Measurements from ENCODE around the gene PTPRA.

PTPRA gene

DNA sequence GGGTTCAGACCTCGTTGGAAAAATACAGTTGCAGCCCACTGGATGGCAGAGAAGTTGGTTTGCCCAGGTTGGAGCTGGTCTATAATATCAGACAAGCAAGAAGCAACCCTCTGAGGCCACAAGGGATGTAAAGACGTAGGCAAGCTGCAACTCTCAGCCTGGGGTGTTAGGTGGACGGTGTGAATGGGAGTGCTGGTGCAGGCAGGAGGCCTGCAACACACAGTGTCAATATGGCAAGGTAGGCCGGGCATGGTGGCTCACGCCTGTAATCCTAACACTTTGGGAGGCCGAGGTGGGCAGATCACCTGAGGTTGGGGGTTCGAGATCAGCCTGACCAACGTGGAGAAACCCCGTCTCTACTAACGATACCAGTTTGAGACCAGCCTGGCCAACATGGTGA is 22.2 kb upstream of the PTPRA start:
- no peak for DNase-seq

- DNase-seq = no peak
Measured at GRCh38 chr20:2858591-2858990, 14.7 kb upstream of the PTPRA start.

GRCh38 chr20:2859330-2860121 is 13.8 kb upstream of the PTPRA start:
- DNase-seq = no peak

DNA sequence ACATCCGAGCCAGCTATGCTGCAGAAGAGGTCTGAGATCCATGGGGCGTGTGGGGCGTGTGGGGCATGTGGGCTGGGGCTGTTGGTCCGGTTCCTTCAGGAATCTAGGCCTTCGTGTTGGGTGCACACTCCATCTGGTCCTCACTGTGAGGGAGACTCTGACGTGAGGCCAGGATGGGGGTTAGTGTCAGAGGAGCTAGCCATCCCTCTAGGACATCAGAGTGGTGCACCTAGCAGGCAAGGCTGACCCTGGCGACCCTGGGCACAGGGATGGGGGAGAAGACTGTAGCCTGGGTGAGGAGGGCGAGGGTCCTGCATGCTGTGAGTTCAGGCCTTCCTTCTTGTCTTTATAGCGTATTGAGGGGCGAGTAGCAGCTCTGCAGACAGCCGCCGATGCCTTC is 8.7 kb upstream of the PTPRA start:
- no peak for DNase-seq

- no peak for DNase-seq
Measured at GRCh38 chr20:2865101-2865500, 8.2 kb upstream of the PTPRA start.

GRCh38 chr20:2865630-2866029 is 7.7 kb upstream of the PTPRA start:
- DNase-seq = no peak

DNA sequence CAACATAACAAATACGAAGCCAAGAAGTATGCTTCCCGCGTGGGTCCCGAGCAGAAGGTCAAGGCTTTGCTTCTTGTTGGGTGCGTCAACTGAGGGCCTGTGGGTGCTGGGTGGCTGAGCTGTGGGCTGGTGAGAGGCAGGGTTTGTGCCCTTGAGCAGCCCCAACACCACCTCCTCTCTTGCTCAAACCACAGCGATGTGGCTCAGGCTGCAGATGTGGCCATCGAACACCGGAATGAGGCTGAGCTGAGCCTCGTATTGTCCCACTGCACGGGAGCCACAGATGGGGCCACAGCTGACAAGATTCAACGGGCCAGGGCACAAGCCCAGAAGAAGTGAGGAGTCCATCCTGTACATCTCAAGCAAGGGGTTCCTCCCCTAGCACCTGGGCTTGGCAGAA is 7.0 kb upstream of the PTPRA start:
- DNase-seq = no peak

- no peak for DNase-seq
Measured at GRCh38 chr20:2867081-2867864, 6.0 kb upstream of the PTPRA start.

GRCh38 chr20:2869381-2869780 is 3.9 kb upstream of the PTPRA start:
- DNase-seq = no peak

DNA sequence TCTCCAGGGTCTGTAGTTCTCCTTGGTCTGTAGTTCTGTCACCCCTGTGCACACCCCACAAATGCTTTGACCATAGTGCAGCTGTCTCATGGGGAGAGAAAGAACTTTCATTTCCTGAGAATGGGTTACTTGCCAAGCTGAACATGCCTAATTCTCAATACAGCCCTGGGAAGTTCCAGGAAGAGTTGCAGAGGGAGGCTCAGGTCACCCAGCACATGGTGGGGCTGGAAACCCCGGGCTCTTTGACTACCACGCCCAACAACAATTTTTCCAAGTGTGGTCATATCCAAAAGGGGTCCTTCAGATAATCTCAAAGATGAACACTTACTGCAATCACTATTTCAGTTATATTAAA is 2.2 kb upstream of the PTPRA start:
- no peak for DNase-seq

DNA sequence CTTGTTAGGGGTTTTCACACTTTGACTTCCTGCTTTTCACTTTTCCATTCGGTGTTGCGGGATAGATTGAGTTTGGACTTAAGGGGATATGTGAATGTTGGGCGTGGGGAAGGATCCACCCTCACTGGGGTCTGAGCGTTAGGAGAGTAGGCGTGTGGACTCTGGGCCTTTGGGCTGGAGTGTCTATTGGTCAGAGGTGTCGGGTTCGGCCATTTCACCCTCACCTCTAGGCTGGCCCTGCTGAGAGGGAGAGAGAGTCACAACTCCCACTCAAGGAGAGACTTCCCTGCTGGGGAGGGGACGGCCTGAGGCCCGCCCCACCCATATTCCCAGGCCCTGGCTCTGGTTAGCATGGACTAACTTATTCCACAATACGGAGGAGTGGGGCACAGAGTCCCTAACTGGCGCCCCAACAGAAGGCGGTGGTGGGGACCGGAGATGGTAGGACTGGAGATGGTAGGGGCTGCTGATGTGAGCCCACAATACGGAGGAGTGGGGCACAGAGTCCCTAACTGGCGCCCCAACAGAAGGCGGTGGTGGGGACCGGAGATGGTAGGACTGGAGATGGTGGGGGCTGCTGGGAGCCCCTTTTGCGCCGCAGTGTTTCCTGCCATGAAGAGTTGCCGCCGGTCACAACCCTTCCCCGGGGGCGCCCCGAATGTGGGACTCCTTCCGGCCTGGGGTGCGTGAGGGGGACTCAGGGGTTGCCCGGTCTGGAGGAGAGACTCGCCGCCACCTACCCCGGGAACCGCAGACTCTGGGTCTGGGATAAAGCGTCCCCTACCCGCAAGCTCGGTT is 1.4 kb upstream of the PTPRA start:
- DNase-seq = peak; percentile 12

GRCh38 chr20:2872459-2873009 is 747 bp upstream of the PTPRA start:
- DNase-seq = peak; percentile 71

DNA sequence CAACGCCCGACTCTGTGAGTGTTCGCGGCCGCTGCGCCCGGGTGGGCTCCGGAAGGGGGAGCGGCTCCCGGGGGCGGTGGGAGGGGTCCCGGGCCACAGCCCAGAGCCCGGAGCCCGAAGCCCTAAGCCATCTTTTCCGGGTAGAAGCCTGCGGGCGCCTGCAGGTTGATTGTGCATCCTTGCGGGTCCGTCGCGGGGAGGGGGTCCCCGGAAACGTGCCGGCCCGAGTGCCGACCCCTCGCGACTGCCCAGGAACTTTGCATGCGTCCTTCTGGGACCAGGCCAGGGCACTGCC is 413 bp downstream of the PTPRA start:
- peak; percentile 55 for DNase-seq

- no peak for DNase-seq
Measured at GRCh38 chr20:2874456-2874855, 1.2 kb downstream of the PTPRA start.

GRCh38 chr20:2875690-2876203 is 2.5 kb downstream of the PTPRA start:
- no peak for DNase-seq

DNA sequence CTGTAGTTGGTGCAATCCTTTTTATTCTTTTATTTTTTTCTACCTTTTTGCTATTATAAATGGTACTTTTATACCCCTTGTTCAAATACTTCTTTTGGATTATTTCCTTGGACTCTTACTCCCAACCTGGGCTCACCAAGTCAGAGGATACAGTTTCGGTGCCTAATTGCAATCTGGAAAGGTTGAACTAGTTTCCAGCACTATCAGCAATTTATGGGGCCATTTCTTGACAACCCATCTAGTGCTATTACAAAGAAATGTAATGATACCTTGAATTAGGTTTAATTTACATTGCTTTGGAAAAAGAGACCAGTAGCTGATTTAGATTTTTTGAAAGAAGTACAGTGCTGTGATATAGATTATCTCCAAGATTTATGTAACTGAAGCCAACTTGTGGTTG is 5.2 kb downstream of the PTPRA start:
- no peak for DNase-seq

GRCh38 chr20:2879146-2879545 is 5.9 kb downstream of the PTPRA start:
- no peak for DNase-seq

- no peak for DNase-seq
Measured at GRCh38 chr20:2880650-2881049, 7.4 kb downstream of the PTPRA start.

GRCh38 chr20:2883726-2884637 is 10.7 kb downstream of the PTPRA start:
- DNase-seq = no peak

- DNase-seq = no peak
Measured at GRCh38 chr20:2887715-2888114, 14.4 kb downstream of the PTPRA start.

GRCh38 chr20:2888224-2888955 is 15.1 kb downstream of the PTPRA start:
- no peak for DNase-seq

All from T-helper 9 cell (primary cell).